HG03442 (cell line): Measurements from ENCODE around the gene MT1M.
"Not testable (repeated sequence)": the region's sequence is repeated elsewhere in the genome, so short reads cannot be mapped to it uniquely, and the experiment has no call there.

ENCODE experiments used
- ATAC-seq: cut with Tn5 transposase; IDR thresholded peaks from one replicate; pipeline ENCODE4 v1.9.1; 2021; ENCODE audit warnings: mild to moderate bottlenecking, moderate library complexity; ENCODE audit not compliant: unreplicated experiment

The MT1M gene

DNA sequence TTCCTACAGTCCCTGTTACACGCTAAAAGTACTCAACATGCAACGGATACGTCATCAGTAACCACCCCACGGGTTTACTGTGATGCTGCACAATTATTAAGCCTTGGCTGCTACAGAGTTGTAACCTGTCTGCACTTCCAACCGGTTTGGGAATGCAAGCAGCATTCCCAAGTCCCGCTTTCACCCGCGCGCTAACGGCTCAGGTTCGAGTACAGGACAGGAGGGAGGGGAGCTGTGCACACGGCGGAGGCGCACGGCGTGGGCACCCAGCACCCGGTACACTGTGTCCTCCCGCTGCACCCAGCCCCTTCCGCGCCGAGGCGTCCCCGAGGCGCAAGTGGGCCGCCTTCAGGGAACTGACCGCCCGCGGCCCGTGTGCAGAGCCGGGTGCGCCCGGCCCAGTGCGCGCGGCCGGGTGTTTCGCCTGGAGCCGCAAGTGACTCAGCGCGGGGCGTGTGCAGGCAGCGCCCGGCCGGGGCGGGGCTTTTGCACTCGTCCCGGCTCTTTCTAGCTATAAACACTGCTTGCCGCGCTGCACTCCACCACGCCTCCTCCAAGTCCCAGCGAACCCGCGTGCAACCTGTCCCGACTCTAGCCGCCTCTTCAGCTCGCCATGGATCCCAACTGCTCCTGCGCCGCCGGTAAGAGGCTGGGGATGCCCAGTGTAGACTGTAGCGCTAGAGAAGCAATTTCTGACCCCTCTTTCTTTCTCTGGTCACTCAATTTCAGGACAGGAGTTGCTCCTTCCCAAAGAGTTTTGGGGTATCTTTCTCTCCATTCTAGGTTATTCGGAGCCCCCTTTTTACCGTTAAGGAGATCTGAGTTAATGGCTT lies 24.2 kb upstream of the MT1M start, which contains the start of gene MT2A:
MT2A (plus strand) TSS at position 542 of the 833 bp plus-strand sequence; CDS start at position 614, 72 bp downstream.
- peak; percentile 87 for ATAC-seq

DNA sequence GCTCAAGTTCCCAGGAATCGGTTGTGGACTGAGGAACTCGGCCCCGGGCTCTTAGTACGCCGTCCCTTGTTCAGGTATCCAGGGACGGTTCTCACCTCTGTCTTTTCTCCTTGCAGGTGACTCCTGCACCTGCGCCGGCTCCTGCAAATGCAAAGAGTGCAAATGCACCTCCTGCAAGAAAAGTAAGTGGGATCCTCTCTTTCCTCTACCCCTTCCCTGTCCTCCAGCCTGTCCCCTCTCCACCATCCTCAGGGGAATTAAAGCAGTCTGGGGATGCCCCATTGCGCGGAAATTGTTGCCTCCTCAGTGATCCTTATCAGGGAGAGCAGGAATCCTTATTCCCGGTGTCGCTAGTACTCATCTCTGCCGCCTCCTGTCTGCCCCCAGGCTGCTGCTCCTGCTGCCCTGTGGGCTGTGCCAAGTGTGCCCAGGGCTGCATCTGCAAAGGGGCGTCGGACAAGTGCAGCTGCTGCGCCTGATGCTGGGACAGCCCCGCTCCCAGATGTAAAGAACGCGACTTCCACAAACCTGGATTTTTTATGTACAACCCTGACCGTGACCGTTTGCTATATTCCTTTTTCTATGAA lies 23.5 kb upstream of the MT1M start:
- ATAC-seq: no peak

DNA sequence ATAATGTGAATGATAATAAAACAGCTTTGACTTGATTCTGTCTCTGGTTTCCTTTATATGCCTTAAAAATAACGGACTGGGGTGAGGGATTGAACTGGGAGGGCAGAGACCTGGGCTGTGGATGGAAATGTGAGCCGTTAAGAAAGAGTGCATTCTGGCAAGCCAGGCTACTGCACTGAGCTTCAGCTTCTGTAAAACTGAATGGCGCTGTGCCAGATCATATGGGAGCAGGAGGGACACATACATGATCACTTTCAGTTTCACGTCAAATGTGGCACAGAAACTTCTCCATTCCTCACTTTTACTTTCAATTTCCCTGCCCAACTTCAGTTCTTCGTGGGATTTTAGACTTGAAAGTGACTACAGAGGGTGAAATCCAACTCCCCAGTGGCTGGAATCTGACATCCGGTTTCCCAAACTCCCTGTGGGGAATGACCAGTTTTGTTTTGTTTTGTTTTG lies 23.0 kb upstream of the MT1M start:
- peak; percentile 32 for ATAC-seq

DNA sequence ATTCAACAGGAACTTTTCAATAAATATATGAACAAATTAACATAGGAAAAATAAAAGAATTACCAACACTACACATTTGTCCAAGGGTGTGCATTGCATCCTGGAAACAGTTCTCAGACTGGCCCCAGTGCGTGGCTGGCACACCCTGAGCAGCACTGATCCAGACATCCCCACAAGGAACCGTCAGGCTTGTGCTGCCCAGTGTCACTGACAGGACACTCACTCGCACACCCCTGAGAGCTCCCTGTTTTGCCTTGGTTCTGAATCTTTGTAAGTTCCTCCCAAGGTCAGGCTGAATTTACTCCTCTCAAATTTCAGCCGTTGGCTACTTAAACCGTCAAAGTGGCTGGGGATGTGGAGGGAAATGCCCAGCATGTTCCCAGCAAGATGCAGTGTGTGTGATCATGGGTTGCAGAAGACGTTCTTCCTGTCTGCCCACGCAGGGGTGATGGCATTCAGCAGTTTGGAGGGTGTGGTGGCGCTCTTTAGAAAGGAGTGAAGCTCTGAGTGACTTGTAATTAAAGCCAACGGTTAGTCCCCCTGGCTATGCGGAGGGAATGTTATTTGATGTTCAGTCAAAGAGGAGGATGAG lies 22.3 kb upstream of the MT1M start:
- no peak for ATAC-seq

DNA sequence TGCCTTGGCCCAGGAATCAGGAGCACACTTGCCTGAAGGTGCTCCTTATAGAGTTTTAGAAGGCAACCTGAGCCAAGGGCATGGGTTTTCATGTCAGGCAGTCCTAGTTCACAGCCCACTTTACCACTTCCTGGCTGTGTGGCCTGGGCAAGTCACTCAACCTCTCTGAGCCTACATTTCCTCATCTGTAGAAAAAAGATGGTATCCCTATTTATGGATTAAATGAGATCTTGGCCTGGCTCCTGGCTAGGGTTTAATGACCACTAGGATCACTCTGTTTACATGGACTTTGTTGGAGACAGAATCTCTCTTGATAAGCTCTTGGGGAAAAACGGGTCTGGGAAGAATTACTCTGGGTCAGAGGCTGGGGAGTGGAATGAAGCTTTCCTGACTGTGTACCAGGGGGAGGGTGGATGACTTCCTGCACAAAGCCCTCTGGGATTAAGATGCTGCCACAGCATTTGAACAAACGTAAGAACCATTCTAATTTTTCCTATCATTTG lies 21.8 kb upstream of the MT1M start:
- ATAC-seq: no peak

DNA sequence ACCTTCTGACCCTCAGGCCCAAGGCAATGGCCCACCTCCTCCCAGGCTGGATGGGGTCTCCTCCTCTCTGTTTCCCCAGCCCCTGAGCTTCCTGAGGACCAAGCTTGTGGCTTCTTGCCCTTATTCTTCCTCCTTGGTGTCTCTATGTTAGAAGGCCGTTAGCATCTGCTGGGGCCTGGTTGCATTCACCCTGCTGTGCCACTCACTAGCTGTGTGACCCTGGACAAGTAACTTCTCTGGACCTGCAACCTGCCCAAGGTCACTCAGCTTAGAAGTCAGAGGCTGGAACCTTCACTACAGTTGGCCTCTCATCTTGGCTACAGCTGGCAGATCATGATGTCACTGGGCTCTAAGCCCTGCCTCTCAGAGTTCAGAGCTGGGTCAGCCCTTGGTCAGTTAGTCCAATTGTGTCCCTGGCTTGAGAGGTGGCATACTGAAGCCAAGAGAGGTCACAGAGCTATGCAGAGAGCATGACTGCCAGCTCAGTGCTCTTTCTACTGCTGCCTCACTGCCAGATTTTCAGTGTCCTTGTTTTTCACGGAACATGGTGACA lies 21.1 kb upstream of the MT1M start:
- ATAC-seq: no peak

DNA sequence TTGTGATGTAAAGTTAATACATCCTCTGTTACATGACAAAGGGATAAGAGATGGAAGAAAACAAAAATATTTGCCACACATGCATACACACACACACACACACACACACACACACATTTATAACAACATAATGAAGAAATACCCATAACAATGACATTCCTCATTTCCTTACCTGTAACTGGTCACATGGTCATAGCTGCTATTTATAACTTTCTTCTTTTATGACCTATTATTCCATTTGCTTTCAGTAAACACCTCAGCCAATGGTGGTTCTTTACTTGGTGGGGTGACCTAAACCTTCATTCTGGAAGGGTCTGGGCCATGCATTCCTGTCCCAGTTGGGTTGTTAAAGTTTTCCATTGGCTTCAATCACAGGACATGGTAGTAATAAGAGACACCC lies 18.8 kb upstream of the MT1M start:
- ATAC-seq: no peak

DNA sequence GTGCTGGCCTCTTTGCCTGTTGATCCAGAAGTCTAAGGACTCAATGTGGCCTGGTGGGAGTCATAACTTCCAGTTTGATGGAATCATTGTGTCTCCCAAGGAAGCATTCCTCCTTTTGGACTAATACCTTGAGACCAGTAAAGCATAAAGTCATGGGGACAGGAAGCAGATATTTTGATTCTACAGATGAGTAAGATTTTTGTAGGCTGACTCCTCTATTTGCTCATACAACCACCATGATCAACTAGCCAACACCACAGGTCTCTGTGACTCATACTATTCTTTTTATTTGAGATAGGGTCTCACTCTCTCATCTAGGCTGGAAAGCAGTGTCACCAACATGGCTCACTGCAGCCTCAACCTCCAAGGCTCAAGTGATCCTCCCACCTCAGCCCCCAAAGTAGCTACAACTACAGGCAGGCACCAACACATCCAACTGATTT lies 17.9 kb upstream of the MT1M start:
- ATAC-seq: no peak

DNA sequence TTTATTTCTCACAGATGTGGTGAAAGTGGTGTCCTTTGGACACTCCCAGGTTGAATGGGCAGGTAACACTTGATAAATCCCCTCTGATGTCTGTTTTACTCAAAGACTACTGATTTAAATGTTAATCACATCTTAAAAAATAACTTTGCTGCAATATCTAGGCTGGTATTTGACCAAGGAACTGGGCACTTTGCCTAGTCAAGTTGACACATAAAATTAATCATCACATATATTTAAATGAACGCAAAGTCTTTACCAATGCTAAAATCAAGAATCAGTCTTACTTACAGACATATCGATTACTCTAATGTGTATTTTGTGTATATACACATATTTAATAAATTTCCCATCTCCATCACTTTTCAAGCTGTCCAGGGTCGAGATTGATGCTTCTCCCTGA lies 17.1 kb upstream of the MT1M start:
- no peak for ATAC-seq

DNA sequence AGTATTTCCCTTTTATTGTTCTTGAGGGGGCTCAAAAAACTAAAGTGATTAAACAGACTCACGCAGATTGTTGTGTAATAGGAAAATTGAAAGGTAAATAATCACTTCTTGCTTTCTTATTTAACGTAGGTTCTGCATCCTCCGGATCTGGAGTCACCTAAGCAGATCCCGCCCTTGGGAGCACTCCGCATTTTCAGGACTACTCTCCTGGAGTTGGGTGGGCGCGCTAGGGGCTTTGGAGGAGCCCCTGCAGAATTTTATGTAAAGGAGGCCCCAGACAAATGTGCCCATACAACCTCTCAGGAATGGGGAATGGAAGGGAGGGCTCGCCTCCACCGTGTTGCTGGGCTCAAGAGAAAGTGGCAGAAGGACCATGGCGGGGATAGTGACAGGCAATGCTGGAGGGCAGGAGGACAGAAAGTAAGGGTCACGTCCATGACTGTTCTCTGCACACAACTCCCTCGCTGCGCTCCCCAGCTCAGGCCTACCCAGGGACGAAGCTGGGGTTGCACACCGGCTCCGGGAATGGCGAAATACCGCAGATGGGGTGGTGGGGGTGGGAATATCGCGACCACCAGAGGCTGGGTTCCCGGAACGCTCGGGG lies 15.7 kb upstream of the MT1M start:
- no peak for ATAC-seq

DNA sequence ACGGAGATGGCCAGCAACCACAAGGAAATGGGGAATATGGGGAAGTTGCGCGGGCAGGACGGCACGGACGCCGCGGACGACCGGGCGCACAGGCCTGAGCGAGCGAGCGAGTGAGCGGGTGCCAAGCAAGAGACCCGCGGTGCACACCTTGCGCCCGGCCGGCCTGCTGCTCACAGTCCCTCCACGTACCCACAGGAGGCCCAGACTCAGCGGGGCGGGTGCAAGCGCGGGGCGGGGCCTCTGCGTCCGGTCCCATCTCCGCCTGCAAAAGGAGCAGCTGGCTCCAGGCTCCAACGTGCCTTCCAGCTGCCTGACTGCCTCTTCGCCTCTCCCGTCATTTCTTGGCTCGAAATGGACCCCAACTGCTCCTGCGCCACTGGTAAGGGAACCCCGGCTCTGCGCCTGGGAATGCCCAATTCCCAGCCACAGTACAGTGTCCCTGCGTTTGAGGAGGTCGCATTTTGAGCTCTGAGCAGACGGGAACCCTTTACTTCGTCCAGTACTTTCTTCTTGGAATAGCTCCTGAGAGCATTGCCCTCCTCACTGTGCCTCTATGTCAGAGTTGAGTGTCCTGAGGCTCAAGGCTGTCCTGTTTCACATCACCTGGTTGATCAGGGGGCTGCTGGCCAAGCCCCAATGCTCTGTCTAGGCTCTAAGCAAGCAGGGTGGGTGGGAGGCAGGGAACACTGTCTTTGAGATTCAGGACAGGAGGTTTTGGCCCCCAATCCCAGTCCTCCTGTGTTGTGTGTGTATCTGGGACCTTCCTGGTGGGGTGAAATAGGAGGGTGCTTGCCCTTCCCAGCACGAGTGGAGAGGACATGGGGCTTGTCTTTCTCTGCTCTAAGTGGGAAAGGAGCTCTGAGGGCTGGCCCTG lies 15.0 kb upstream of the MT1M start:
- ATAC-seq: no peak

DNA sequence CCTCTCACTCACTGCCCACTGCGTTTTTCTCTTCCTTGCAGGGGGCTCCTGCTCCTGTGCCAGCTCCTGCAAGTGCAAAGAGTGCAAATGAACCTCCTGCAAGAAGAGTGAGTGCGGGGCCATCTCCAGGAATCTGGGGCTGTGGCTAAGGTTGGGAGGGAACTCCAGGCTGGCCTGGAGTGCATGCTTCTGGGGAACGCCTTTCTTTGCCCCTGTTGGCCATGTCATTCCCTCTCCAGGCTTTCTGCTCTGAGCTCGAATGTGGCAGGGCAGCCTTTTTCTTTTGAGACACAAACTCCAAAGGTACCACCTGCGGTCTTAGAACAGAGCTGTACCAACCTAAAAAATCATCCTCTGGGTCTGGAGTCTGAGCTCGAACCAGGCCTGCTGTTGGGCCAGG lies 14.3 kb upstream of the MT1M start:
- ATAC-seq: no peak

DNA sequence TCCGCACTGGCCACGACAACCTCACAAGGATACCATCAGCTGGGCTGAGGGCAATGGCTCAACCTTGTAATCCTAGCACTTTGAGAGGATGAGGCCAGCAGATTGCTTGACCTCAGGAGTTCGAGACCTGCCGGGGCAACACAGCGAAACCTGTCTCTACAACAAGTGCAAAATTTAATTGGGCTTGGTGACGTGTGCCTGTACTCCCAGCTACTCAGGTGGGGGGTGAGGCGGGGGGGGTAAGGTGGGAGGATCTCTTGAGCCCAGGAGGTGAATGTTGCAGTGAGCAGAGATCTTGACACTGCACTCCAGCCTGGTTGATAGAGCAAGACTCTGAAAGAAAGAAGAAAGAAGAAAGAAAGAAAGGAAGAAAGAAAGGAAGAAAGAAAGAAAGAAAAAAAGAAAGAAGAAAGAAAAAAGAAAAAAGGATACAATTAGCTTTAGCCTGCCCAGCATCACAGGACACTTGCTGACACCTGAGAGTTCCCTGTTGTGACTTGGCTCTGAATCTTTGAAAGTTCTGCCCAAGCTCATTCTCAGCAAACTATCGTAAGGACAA lies 12.0 kb upstream of the MT1M start:
- no peak for ATAC-seq

DNA sequence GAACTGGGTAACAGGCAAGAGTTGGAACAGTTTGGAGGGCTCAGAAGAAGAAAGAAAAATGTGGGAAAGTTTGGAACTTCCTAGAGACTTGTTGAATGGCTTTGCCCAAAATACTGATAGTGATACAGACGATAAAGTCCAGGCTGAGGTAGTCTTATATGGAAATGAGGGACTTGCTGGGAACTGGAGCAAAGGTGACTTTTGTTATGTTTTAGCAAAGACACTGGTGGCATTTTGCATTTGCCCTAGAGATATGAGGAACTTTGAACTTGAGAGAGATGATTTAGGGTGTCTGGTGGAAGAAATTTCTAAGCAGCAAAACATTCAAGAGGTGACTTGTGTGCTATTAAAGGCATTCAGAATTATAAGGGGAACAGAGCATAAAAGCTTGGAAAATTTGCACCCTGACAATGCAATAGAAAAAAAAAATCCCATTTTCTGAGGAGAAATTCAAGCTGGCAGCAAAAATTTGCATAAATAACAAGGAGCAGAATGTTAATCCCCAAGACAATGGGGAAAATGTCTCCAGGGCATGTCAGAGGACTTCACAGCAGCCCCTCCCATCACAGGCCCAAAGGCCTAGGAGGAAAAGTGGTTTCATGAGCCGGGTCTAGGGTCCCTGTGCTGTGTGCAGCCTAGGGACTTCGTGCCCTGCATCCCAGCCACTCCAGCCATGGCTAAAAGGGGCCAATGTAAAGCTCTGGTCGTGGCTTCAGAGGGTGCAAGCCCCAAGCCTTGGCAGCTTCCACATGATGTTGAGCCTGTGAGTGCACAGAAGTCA lies 10.6 kb upstream of the MT1M start:
- ATAC-seq: not testable (repeated sequence)

DNA sequence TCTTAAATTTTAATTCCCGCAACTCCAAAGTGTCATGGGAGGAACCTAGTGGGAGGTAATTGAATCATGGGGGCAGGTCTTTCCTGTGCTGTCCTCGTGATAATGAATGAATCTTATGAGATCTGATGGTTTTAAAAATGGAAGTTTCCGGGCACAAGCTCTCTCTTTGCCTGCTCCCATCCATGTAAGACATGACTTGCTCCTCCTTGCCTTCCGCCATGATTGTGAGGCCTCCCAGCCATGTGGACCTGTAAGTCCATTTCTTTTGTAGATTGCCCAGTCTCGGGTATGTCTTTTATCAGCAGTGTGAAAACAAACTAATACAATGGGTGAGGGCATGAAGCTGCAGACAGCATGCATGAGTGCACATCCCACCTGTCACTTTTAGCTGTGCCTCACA lies 9.3 kb upstream of the MT1M start:
- ATAC-seq: not testable (repeated sequence)

- no peak for ATAC-seq
These were observed 8.8 kb upstream of the MT1M start for GRCh38 chr16:56623637-56624036.

DNA sequence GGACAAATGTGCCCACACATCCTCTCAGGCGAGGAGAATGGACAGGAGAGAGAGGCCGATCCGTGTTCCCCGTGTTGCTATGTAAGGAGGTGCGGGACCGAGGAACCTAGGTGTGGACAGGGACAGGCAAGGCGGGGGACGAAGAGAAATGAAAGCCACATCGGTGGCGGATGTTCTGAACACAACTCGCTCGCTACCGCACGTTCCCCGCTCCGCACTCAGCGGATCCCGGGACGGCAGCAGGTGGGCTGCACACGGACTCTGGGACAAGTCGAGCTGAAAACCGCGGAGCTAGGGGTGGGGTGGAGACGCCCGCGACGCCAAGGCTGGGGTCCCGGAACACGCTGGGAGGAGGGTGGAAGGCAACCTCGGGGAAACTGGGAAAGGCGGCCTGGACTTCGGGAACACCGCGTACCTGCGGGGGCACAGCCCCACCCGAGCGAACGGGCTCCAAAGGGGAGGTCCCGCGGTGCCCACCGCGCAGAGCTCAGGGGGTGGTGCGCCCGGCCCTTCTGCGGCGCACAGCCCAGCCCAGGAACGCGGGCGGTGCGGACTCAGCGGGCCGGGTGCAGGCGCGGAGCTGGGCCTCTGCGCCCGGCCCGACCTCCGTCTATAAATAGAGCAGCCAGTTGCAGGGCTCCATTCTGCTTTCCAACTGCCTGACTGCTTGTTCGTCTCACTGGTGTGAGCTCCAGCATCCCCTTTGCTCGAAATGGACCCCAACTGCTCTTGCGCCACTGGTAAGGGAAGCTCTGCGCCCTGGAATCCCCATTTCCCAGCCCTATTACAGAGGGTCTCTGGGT lies 7.1 kb upstream of the MT1M start, which contains the start of gene MT1E:
MT1E (plus strand) TSS at position 642 of the 803 bp plus-strand sequence; CDS start at position 713, 71 bp downstream.
- no peak for ATAC-seq
